ENCODE results near the gene IGSF8. TPM values are rescaled to one million over a fixed set of nuclear protein-coding genes. Genes with fewer than 3 reads are reported as not detected.
A peak's percentile ranks its signal among the peaks of the same experiment; 100 is the strongest.

The IGSF8 gene, protein sequence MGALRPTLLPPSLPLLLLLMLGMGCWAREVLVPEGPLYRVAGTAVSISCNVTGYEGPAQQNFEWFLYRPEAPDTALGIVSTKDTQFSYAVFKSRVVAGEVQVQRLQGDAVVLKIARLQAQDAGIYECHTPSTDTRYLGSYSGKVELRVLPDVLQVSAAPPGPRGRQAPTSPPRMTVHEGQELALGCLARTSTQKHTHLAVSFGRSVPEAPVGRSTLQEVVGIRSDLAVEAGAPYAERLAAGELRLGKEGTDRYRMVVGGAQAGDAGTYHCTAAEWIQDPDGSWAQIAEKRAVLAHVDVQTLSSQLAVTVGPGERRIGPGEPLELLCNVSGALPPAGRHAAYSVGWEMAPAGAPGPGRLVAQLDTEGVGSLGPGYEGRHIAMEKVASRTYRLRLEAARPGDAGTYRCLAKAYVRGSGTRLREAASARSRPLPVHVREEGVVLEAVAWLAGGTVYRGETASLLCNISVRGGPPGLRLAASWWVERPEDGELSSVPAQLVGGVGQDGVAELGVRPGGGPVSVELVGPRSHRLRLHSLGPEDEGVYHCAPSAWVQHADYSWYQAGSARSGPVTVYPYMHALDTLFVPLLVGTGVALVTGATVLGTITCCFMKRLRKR
- 10 to 100 TPM; 12.6 to 16.1 TPM for polyA plus RNA-seq

DNA sequence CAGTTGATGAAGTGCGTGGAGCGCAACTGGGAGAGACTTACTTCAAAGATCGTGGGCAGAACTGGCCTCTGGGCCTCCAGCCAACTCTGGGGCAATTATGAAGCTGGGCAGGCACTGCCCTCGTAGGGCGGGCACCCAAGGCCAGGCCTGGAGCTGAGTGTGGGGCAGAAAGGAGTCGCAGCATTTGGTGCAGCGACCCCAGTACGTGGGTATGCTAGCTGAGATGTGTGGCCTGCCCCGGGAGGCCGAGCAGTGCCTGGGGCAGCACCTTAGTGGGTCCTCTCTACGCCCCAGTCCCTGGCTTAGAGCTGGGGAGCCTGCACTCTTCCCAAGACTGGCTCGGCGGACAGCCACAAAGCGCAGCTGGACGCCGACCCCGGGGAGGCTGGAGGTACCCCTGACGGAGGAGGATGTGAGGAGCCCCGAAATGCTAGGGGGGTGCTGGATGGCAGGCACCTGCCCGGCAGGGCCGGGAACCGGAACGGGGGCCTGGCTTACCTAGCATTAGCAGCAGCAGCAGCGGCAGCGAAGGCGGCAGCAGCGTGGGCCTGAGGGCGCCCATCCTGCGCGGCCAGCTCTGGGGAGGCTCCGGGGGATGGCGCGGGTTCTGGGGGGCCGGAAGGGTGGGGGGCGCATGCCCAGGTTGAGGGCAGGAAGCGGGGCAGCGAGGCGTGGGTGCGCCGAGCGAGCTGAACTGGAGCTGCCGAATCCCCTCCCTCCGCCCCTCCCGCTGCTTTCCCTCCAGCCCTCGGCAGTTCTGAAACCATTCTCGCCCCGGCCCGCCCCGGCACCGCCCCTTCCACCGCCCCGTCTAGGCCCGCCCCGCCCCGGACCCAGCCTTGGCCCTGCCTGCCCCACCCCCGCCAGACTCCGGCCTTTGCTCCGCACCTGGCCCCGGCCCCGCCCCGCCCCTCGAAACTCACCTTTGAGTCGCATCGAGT, at the start of gene IGSF8:
TSS of gene IGSF8 (minus strand) at position 709 of the 941 bp plus-strand sequence. CDS start at position 562, 147 bp downstream.
- Histone ChIP-seq H3K9me3 (ENCODE audit: control insufficient read depth in 2 of 2, insufficient read depth in 1 of 2, low read depth in 1 of 2, low read length in 1 of 2) (no peaks in the 10 kb centered on the region), H3K27me3 (ENCODE audit: control insufficient read depth in 1 of 2, insufficient read depth in 2 of 2, low read length in 2 of 2) (no peaks in the 10 kb centered on the region), H3K27ac (ENCODE audit: low read depth in 2 of 2, low read length in 1 of 2) (peak within 1 kb of the TSS; percentile 87 to 94), H3K4me3 (ENCODE audit: low read depth in 1 of 2, low read length in 2 of 2) (peak within 1 kb of the TSS; percentile 54 to 72), H3K36me3 (ENCODE audit: control insufficient read depth in 2 of 2, insufficient read depth in 2 of 2, low read length in 1 of 2) (peaks cover 0 to 16% of the 10 kb centered on the region in 2 donors), H3K4me1 (ENCODE audit: control insufficient read depth in 2 of 2, insufficient read depth in 2 of 2, low read length in 1 of 2) (peaks cover 10 to 23% of the 10 kb centered on the region in 2 donors)
- 1% methylated on average over 40 to 64 of the region's 64 CpGs for WGBS, 2 donors

DNA sequence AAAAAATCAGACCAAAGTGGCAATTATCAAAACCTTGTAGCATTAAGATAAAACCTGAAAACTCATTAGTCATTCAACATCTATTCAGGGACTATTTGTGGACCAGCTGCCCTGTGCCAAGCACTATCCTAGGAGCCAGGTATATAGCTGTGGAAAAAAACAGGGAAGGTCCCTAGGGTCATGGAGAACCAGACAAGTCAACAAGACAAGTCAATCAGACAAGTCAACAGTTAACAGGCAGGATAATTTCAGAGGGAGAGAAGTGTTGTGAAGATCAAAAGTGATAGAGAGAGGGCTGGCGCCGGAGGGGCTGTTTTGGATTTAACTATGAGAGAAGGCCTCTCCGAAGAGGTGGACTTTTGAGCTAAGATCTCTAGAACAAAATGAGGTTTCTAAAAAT, 49.7 kb upstream of the IGSF8 start:
- 89 to 97% methylated on average over 3 of the region's 3 CpGs for WGBS, 2 donors

DNA sequence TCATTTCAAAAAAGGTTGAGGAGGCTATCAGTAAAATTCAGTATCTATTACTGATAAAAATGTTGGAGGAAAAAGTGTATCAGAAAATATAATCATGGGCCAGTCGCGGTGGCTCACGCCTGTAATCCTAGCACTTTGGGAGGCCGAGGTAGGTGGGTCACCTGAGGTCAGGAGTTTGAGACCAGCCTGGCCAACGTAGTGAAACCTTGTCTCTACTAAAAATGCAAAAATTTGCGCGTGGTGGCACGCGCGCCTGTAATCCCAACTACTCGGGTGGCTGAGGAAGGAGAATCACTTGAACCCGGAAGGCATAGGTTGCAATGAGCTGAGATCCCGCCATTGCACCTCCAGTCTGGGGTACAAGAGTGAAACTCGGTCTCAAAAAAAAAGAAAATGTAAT, 47.7 kb upstream of the IGSF8 start:
- no peaks in the 10 kb centered on the region for H3K27me3 ChIP-seq (ENCODE audit: control insufficient read depth in 1 of 2, insufficient read depth in 2 of 2, low read length in 2 of 2)
- no peaks in the 10 kb centered on the region for H3K9me3 ChIP-seq (ENCODE audit: control insufficient read depth in 2 of 2, insufficient read depth in 1 of 2, low read depth in 1 of 2, low read length in 1 of 2)
- H3K4me1 ChIP-seq (ENCODE audit: control insufficient read depth in 2 of 2, insufficient read depth in 2 of 2, low read length in 1 of 2), result no peaks in the 10 kb centered on the region
- WGBS, 2 donors, result 92 to 93% methylated on average over 14 of the region's 14 CpGs
- H3K27ac ChIP-seq (ENCODE audit: low read depth in 2 of 2, low read length in 1 of 2), result no peak overlapping the region
- H3K36me3 ChIP-seq (ENCODE audit: control insufficient read depth in 2 of 2, insufficient read depth in 2 of 2, low read length in 1 of 2), result no peaks in the 10 kb centered on the region
- H3K4me3 ChIP-seq (ENCODE audit: low read depth in 1 of 2, low read length in 2 of 2), result no peak overlapping the region

More for the DNA sequence above, 49.7 kb upstream of the IGSF8 start:
- H3K36me3 ChIP-seq (ENCODE audit: control insufficient read depth in 2 of 2, insufficient read depth in 2 of 2, low read length in 1 of 2), result no peaks in the 10 kb centered on the region
- no peak overlapping the region for H3K4me3 ChIP-seq (ENCODE audit: low read depth in 1 of 2, low read length in 2 of 2)
- H3K27me3 ChIP-seq (ENCODE audit: control insufficient read depth in 1 of 2, insufficient read depth in 2 of 2, low read length in 2 of 2), result no peaks in the 10 kb centered on the region
- H3K4me1 ChIP-seq (ENCODE audit: control insufficient read depth in 2 of 2, insufficient read depth in 2 of 2, low read length in 1 of 2), result no peaks in the 10 kb centered on the region
- no peaks in the 10 kb centered on the region for H3K9me3 ChIP-seq (ENCODE audit: control insufficient read depth in 2 of 2, insufficient read depth in 1 of 2, low read depth in 1 of 2, low read length in 1 of 2)
- H3K27ac ChIP-seq (ENCODE audit: low read depth in 2 of 2, low read length in 1 of 2), result no peak overlapping the region

DNA sequence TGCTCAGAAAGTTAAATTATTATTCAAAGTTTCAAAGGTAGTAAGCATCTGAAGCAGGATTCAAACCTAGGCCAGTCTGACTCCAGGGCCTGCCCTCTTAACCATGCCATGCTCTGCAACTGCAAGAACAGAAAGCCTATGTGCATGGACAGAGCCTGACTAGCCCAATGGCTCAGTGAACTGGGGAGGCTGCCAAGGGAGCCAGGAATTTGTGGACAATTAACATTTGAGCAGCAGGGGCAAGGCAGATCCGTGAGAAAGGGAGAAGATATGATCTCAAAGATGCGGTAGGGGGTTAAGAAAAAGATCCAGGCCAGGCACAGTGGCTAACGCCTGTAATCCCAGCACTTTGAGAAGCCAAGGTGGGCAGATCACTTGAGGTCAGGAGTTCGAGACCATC, 46.5 kb upstream of the IGSF8 start:
- H3K27ac ChIP-seq (ENCODE audit: low read depth in 2 of 2, low read length in 1 of 2), result no peak overlapping the region
- WGBS, 2 donors, result 63 to 67% methylated on average over 4 of the region's 4 CpGs
- no peaks in the 10 kb centered on the region for H3K27me3 ChIP-seq (ENCODE audit: control insufficient read depth in 1 of 2, insufficient read depth in 2 of 2, low read length in 2 of 2)
- H3K36me3 ChIP-seq (ENCODE audit: control insufficient read depth in 2 of 2, insufficient read depth in 2 of 2, low read length in 1 of 2), result no peaks in the 10 kb centered on the region
- no peaks in the 10 kb centered on the region for H3K9me3 ChIP-seq (ENCODE audit: control insufficient read depth in 2 of 2, insufficient read depth in 1 of 2, low read depth in 1 of 2, low read length in 1 of 2)
- no peaks in the 10 kb centered on the region for H3K4me1 ChIP-seq (ENCODE audit: control insufficient read depth in 2 of 2, insufficient read depth in 2 of 2, low read length in 1 of 2)
- H3K4me3 ChIP-seq (ENCODE audit: low read depth in 1 of 2, low read length in 2 of 2), result no peak overlapping the region

DNA sequence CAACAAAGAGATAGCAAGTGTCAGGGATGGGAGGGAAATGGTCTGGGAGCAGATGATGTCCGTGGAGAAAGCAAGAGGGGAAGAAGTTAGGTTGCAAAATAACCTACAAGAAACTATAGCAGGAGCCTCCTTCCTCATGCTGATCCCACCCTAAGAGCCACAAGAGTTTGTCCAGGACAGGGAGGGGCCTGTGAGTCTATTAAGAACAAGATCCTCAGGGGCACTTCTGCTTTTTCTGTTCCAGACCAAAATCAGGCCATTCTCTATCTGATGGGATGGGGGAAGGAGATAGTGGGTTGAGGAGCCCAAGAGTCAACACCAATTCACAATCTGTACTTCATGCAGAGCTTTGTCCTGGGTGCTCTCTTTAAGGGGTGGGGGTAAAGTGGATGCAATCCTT, 45.3 kb upstream of the IGSF8 start:
- Histone ChIP-seq H3K27me3 (ENCODE audit: control insufficient read depth in 1 of 2, insufficient read depth in 2 of 2, low read length in 2 of 2) (no peaks in the 10 kb centered on the region), H3K27ac (ENCODE audit: low read depth in 2 of 2, low read length in 1 of 2) (no peak overlapping the region), H3K9me3 (ENCODE audit: control insufficient read depth in 2 of 2, insufficient read depth in 1 of 2, low read depth in 1 of 2, low read length in 1 of 2) (no peaks in the 10 kb centered on the region), H3K4me1 (ENCODE audit: control insufficient read depth in 2 of 2, insufficient read depth in 2 of 2, low read length in 1 of 2) (no peaks in the 10 kb centered on the region), H3K36me3 (ENCODE audit: control insufficient read depth in 2 of 2, insufficient read depth in 2 of 2, low read length in 1 of 2) (no peaks in the 10 kb centered on the region), H3K4me3 (ENCODE audit: low read depth in 1 of 2, low read length in 2 of 2) (no peak overlapping the region)
- WGBS, 2 donors, result 42% methylated on average over 1 of the region's 1 CpG

DNA sequence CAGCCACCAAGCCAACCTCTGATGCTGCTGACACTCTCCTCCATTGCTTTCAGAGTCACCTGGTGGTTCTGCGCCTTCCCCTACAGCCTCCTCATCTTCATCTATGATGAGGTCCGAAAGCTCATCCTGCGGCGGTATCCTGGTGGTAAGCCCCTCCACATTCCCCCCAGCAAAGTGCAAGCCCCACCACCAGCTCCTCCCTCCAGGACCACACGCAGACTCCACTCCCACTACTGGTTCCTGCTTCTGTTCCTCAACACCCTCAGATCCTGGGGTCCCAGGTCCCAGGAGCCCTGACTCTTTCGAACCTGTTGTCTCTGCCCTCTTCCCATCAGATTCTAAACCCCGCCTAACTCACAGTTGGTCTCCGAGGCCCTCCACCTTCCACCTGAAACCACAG, 41.4 kb upstream of the IGSF8 start:
- Histone ChIP-seq H3K27me3 (ENCODE audit: control insufficient read depth in 1 of 2, insufficient read depth in 2 of 2, low read length in 2 of 2) (no peaks in the 10 kb centered on the region), H3K4me3 (ENCODE audit: low read depth in 1 of 2, low read length in 2 of 2) (no peak overlapping the region), H3K4me1 (ENCODE audit: control insufficient read depth in 2 of 2, insufficient read depth in 2 of 2, low read length in 1 of 2) (peaks cover 0 to 2% of the 10 kb centered on the region in 2 donors), H3K9me3 (ENCODE audit: control insufficient read depth in 2 of 2, insufficient read depth in 1 of 2, low read depth in 1 of 2, low read length in 1 of 2) (no peaks in the 10 kb centered on the region), H3K36me3 (ENCODE audit: control insufficient read depth in 2 of 2, insufficient read depth in 2 of 2, low read length in 1 of 2) (no peaks in the 10 kb centered on the region), H3K27ac (ENCODE audit: low read depth in 2 of 2, low read length in 1 of 2) (no peak overlapping the region)
- 92 to 95% methylated on average over 8 of the region's 8 CpGs for WGBS, 2 donors

DNA sequence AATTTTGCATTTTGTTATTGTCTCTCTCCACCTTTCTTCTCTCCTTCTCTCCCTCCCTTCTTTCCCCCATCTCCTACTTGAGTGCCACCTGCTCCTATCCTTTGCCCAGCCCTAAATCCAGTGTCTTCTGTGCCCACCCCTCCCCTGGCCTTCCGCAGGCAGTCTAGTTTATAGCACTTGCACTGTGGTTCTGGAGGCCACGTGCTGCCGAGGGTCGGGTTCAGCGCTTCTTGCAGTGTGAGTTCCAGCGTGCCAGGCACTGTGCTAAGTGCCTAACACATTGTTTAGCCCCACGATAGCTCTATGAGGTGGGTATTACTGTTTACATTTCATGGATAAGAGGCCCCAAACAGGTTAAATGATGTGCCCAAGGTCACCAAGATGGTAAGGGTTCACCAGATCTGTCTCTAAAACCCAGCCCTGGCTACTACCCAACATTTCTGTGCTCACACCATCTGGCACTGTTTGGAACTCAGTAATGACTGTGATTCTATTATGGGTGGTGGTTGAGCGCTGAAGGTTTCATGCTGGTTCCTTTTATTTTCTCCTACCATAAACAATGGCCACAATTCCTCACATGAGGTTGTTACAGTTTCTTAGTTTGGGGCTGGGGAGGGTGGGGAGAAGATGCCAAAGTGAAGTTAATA, 38.9 kb upstream of the IGSF8 start:
- Histone ChIP-seq H3K36me3 (ENCODE audit: control insufficient read depth in 2 of 2, insufficient read depth in 2 of 2, low read length in 1 of 2) (no peaks in the 10 kb centered on the region), H3K27ac (ENCODE audit: low read depth in 2 of 2, low read length in 1 of 2) (peak overlapping the region in 1 of 2 donors; percentile 23), H3K27me3 (ENCODE audit: control insufficient read depth in 1 of 2, insufficient read depth in 2 of 2, low read length in 2 of 2) (no peaks in the 10 kb centered on the region), H3K4me1 (ENCODE audit: control insufficient read depth in 2 of 2, insufficient read depth in 2 of 2, low read length in 1 of 2) (peaks cover 0 to 2% of the 10 kb centered on the region in 2 donors), H3K9me3 (ENCODE audit: control insufficient read depth in 2 of 2, insufficient read depth in 1 of 2, low read depth in 1 of 2, low read length in 1 of 2) (no peaks in the 10 kb centered on the region), H3K4me3 (ENCODE audit: low read depth in 1 of 2, low read length in 2 of 2) (no peak overlapping the region)
- 86% methylated on average over 8 of the region's 8 CpGs for WGBS, 2 donors

DNA sequence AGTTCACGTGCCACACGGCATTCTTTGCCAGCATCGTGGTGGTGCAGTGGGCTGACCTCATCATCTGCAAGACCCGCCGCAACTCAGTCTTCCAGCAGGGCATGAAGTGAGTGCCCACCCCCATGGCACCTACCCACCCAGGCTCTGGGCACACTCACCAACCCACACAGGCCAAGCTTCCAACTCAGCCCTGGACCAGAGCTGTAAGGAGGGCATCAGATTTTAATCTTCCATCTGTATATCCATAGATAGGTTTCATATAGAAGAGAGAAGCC, 38.4 kb upstream of the IGSF8 start:
- WGBS, 2 donors, result 94 to 97% methylated on average over 5 of the region's 5 CpGs
- peak overlapping the region in 1 of 2 donors; percentile 37 for H3K27ac ChIP-seq (ENCODE audit: low read depth in 2 of 2, low read length in 1 of 2)

More for the DNA sequence above, 38.4 kb upstream of the IGSF8 start:
- Histone ChIP-seq H3K27me3 (ENCODE audit: control insufficient read depth in 1 of 2, insufficient read depth in 2 of 2, low read length in 2 of 2) (no peaks in the 10 kb centered on the region), H3K4me1 (ENCODE audit: control insufficient read depth in 2 of 2, insufficient read depth in 2 of 2, low read length in 1 of 2) (peaks cover 0 to 2% of the 10 kb centered on the region in 2 donors), H3K9me3 (ENCODE audit: control insufficient read depth in 2 of 2, insufficient read depth in 1 of 2, low read depth in 1 of 2, low read length in 1 of 2) (no peaks in the 10 kb centered on the region), H3K4me3 (ENCODE audit: low read depth in 1 of 2, low read length in 2 of 2) (no peak overlapping the region), H3K36me3 (ENCODE audit: control insufficient read depth in 2 of 2, insufficient read depth in 2 of 2, low read length in 1 of 2) (no peaks in the 10 kb centered on the region)
